GM12874 (cell line): Measurements from ENCODE around the gene CNTN5.

Experiments
- CTCF ChIP-seq: IDR thresholded peaks from 2 replicates; pipeline ENCODE4 v1.5.1; 2011; ENCODE audit warnings: low read depth, mild to moderate bottlenecking, control low read depth, low read length, moderate library complexity; ENCODE audit not compliant: insufficient read depth

Gene CNTN5

GRCh38 chr11:99320769-99321290 is 300.1 kb downstream of the CNTN5 start:
- no peak for TF ChIP-seq CTCF

DNA sequence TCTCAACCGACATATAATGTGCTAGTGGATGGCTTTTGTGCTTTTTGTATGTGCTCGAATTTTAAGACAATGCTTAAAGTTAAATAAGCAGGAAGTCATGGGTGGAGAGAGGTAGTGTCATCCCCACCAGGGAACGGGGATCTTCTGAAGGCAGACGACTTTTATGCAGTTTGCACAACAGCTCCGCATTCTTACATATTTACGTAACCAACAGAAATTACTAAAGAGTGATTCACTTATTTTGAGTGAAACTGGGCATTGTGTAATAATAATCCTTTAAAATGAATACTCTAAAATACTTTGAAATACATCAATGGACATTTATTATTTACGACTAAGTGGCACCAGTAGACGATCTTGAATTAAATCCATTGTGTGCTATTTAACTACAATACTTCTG is 305.1 kb downstream of the CNTN5 start:
- TF ChIP-seq CTCF: no peak

- no peak for TF ChIP-seq CTCF
These were observed 306.3 kb downstream of the CNTN5 start for GRCh38 chr11:99327066-99327465.

DNA sequence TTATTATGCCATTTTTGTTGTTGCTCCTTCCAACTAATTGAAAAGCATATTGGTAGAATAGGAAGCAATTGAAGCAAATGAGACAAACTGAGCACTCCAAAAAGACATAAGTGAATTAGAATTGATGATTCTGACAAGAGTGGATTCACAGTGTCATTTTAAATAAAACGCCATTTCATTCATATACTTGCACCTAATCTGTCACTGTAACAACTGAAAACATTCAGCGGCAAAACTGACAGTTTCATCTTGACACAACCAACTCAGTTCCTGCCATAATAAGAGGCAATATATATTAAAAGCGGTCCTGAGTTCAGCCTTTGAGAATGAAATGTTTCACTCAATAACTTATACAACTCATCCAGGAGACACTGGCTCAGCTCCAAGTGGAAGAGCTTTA is 306.8 kb downstream of the CNTN5 start:
- no peak for TF ChIP-seq CTCF

GRCh38 chr11:99333621-99334020 is 312.9 kb downstream of the CNTN5 start:
- no peak for TF ChIP-seq CTCF

DNA sequence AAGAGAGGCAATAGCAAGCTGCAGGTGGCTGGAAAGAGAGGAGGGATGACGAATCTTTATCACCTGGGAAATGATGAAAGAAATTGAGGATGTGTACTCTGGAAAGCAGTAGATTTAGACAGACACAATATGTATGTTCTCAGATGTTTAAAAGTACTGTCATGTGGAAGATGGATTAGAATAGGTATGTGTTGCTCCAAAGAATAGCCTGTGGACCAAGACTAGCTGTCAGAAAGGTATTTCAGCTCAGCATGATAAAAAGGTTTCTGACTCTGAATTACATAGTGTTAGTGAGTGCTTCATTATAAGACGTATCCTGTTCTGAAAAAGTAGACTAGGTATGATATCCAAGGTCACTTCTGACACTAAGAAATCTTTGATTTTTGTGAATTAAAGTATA is 322.4 kb downstream of the CNTN5 start:
- no peak for TF ChIP-seq CTCF

DNA sequence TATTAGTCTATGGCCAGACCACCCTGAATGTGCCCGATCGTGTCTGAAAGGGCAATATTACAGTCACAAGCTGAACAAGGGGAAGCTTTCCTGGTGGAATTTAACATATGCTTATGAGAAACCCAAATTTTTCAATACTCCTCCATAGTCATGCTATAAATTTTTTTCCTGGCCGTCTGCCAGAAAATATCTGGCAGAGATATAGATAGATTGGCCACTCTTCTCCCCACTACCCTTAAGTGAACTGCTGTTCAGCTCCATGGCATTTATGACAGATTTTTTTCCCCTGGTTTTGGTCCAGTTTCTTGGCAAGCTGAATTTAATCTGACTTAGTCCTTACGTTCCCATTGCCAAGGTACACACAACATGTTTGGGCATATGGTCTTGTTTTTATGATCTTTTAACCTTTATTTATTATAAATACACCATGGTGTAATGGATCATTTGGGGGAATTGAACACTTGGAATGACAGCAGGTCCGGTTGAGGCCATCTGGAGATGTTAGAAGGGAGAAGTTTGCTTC is 328.5 kb downstream of the CNTN5 start:
- no peak for TF ChIP-seq CTCF
